ENCODE results near the gene LUC7L2. TPM values are rescaled to one million over a fixed set of nuclear protein-coding genes. Genes with fewer than 3 reads are reported as not detected.
"Not testable (repeated sequence)": the region's sequence is repeated elsewhere in the genome, so short reads cannot be mapped to it uniquely, and the experiment has no call there.

The LUC7L2 gene
- total RNA-seq, 4 donors from 2014 or later = 29.4 to 77.6 (median 50.0) TPM

- Histone ChIP-seq H3K4me1 (no peaks in the 10 kb centered on the region), H3K27me3 (no peaks in the 10 kb centered on the region), H3K9me3 (no peaks in the 10 kb centered on the region), H3K27ac (no peak overlapping the region), H3K36me3 (no peaks in the 10 kb centered on the region), H3K4me3 (no peak overlapping the region)
- no peak for DNase-seq
- WGBS, 2 donors = 54 to 67% methylated on average over 2 of the region's 2 CpGs
- intact Hi-C loops (cut with DNase I) = no loop called here
- TF ChIP-seq CTCF (IDR thresholded peaks at IDR 0.05) = no peak
- no peak for TF ChIP-seq POLR2A (IDR thresholded peaks at IDR 0.05)
Observed at GRCh38 chr7:139329119-139329518, 30.6 kb upstream of the LUC7L2 start.

GRCh38 chr7:139330333-139331030 is 29.2 kb upstream of the LUC7L2 start:
- no peaks in the 10 kb centered on the region for H3K9me3 ChIP-seq
- H3K36me3 ChIP-seq = no peaks in the 10 kb centered on the region
- no peak for DNase-seq
- no peaks in the 10 kb centered on the region for H3K4me1 ChIP-seq
- H3K4me3 ChIP-seq = no peak overlapping the region
- WGBS, 2 donors = 71 to 76% methylated on average over 3 of the region's 3 CpGs
- H3K27me3 ChIP-seq = no peaks in the 10 kb centered on the region
- H3K27ac ChIP-seq = no peak overlapping the region
- TF ChIP-seq POLR2A (IDR thresholded peaks at IDR 0.05) = no peak
- no peak for TF ChIP-seq CTCF (IDR thresholded peaks at IDR 0.05)
- intact Hi-C loops (cut with DNase I) = no loop called here

DNA sequence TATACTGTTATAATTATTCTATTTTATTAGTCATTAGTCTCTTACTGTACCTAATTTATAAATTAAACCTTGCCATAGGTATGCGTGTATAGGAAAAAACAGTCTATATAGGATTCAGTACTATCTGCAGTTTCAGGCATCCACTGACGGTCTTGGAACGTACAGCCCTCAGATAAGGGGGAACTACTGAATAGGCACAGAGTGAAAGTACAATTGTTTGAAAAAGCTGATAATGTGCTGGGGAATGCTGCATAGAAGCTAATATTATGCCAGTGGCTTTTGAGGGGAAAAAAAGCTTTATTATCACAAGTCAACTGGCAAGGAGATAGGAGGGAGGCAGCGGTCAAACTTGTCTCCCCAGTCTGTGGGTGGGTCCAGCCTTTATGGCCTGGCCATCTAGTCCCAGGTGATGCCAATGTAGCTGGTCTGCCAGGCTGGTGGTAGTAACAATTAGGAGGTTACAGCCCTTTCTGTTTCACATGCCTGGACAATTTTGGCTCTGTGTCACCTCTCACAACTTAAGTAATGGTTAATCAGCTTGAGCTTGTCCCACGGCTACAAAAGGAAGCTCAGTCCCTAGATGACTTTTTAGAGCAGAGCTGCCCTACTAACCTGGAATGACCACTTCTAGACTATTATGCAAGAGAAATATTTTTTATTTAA is 26.9 kb upstream of the LUC7L2 start:
- Histone ChIP-seq H3K36me3 (no peaks in the 10 kb centered on the region), H3K4me1 (no peaks in the 10 kb centered on the region), H3K27ac (no peak overlapping the region), H3K27me3 (no peaks in the 10 kb centered on the region), H3K4me3 (no peak overlapping the region), H3K9me3 (no peaks in the 10 kb centered on the region)
- intact Hi-C loops (cut with DNase I) = no loop called here
- no peak for TF ChIP-seq POLR2A (IDR thresholded peaks at IDR 0.05)
- no peak for TF ChIP-seq CTCF (IDR thresholded peaks at IDR 0.05)
- WGBS, 2 donors = 63 to 73% methylated on average over 5 of the region's 5 CpGs
- DNase-seq = no peak

- intact Hi-C loops (cut with DNase I); H3K4me3 ChIP-seq; H3K27me3 ChIP-seq; H3K27ac ChIP-seq; DNase-seq; H3K4me1 ChIP-seq; H3K9me3 ChIP-seq; H3K36me3 ChIP-seq: not testable (repeated sequence)
- WGBS, 2 donors = 93 to 97% methylated on average over 5 to 13 of the region's 13 CpGs
Observed at GRCh38 chr7:139333443-139333842, 26.3 kb upstream of the LUC7L2 start.

GRCh38 chr7:139334399-139335150 is 25.1 kb upstream of the LUC7L2 start:
- no peak overlapping the region for H3K4me3 ChIP-seq
- H3K4me1 ChIP-seq = peaks cover 0 to 1% (median 0%) of the 10 kb centered on the region in 3 donors
- H3K27me3 ChIP-seq = no peaks in the 10 kb centered on the region
- WGBS, 2 donors = 84 to 86% methylated on average over 4 of the region's 4 CpGs
- DNase-seq = no peak
- H3K36me3 ChIP-seq = no peaks in the 10 kb centered on the region
- TF ChIP-seq CTCF (IDR thresholded peaks at IDR 0.05) = no peak
- TF ChIP-seq POLR2A (IDR thresholded peaks at IDR 0.05) = no peak
- no peak overlapping the region for H3K27ac ChIP-seq
- intact Hi-C loops (cut with DNase I) = no loop called here
- H3K9me3 ChIP-seq = no peaks in the 10 kb centered on the region

Data from esophagus squamous epithelium (tissue), 5 donors.